ENCODE results near the gene STAT3. TPM values are rescaled to one million over a fixed set of nuclear protein-coding genes. Genes with fewer than 3 reads are reported as not detected.
A peak's percentile ranks its signal among the peaks of the same experiment; 100 is the strongest.
"Not testable (repeated sequence)": the region's sequence is repeated elsewhere in the genome, so short reads cannot be mapped to it uniquely, and the experiment has no call there.

Gene STAT3
- total RNA-seq, 4 donors from 2014 or later: 146 to 253 (median 205) TPM

GRCh38 chr17:42380935-42381334 lies 7.3 kb downstream of the STAT3 start:
- Histone ChIP-seq H3K36me3 (peaks cover 0 to 7% of the 10 kb centered on the region in 2 donors), H3K4me3 (no peak overlapping the region), H3K27ac (peak overlapping the region in 3 of 4 donors; percentile 26 to 79 (median 76)), H3K27me3 (no peaks in the 10 kb centered on the region), H3K4me1 (peaks cover 0 to 97% (median 10%) of the 10 kb centered on the region in 3 donors), H3K9me3 (no peaks in the 10 kb centered on the region)
- no peak for TF ChIP-seq CTCF (IDR thresholded peaks at IDR 0.05)
- no peak for TF ChIP-seq POLR2AphosphoS5 (IDR thresholded peaks at IDR 0.05)
- no peak for TF ChIP-seq EP300 (IDR thresholded peaks at IDR 0.05)
- no peak for TF ChIP-seq POLR2A (IDR thresholded peaks at IDR 0.05)
- 71 to 78% methylated on average over 3 of the region's 3 CpGs for WGBS, 2 donors (ENCODE audit: low coverage in 1 of 2)
- ATAC-seq: no peak

DNA sequence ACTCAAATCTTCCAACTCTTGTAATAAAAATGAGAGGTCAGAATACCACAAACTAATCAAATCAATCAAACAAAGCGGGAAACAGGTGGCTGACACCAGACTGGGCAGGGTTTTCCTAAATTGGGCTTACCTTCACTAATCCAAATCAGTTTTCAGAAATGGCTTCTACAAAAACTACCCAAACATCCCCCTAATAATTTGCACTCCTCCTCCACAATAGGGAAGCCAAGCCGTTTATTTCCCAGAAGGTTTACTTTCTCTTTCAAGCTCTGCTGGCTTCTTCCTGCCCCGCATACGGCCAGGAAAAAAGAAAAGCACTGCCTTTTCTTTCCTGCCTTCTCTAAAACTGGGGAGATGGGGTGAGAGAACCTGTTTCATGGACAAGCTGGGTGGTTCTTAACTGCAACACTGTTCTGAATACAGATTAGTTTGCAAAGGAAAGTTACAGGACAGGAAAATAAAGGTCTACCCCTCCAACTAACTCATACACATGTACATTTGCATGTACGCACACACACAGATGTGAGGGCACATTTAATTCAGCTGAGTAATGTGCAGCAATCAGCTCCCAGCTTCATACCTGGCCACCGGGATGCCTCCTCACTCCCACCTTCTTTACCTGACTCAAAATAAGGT lies 9.2 kb downstream of the STAT3 start:
- H3K36me3 ChIP-seq: peaks cover 0 to 7% of the 10 kb centered on the region in 2 donors
- WGBS, 2 donors (ENCODE audit: low coverage in 1 of 2): 3% methylated on average over 4 to 6 of the region's 6 CpGs
- H3K4me1 ChIP-seq: peaks cover 0 to 97% (median 8%) of the 10 kb centered on the region in 3 donors
- H3K9me3 ChIP-seq: no peaks in the 10 kb centered on the region
- TF ChIP-seq POLR2AphosphoS5 (IDR thresholded peaks at IDR 0.05) (peak; percentile 5), CTCF (IDR thresholded peaks at IDR 0.05) (no peak)
- no peaks in the 10 kb centered on the region for H3K27me3 ChIP-seq
- peak overlapping the region; percentile 76 to 83 (median 78) for H3K27ac ChIP-seq
- H3K4me3 ChIP-seq: peak overlapping the region; percentile 36 to 40
- ATAC-seq: peak; percentile 64

DNA sequence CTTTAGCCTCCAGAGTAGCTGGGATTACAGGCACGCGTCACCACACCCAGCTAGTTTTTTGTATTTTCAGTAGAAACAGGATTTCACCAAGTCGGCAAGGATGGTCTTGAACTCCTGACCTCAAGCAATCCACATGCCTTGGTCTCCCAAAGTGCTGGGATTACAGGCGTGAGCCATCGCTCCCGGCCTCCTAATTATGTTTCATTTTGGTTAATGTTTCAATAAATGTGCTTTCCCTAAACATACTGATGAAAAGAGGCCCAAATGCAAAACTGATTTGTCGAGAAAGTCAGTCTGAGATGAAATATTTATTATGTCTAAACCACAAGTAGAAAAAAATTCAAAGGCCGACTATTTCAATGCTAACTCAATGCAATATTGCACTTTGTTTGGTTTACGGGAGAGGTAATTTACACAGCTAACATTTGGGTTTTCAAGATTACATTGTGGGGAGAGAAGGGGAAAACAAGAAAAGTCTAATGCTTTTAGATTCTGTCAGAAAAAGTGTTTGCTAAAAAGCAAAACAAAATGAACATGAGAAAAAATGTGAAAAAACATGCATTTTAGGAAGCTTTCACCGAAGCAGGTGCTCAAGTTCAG lies 9.8 kb downstream of the STAT3 start:
- H3K27me3 ChIP-seq: no peaks in the 10 kb centered on the region
- TF ChIP-seq POLR2AphosphoS5 (IDR thresholded peaks at IDR 0.05) (no peak), POLR2A (IDR thresholded peaks at IDR 0.05) (no peak), EP300 (IDR thresholded peaks at IDR 0.05) (no peak), CTCF (IDR thresholded peaks at IDR 0.05) (no peak)
- peak overlapping the region; percentile 76 to 83 (median 78) for H3K27ac ChIP-seq
- H3K36me3 ChIP-seq: peaks cover 0 to 7% of the 10 kb centered on the region in 2 donors
- H3K4me1 ChIP-seq: peaks cover 0 to 95% (median 8%) of the 10 kb centered on the region in 3 donors
- 25 to 30% methylated on average over 7 to 10 of the region's 10 CpGs for WGBS, 2 donors (ENCODE audit: low coverage in 1 of 2)
- no peaks in the 10 kb centered on the region for H3K9me3 ChIP-seq
- H3K4me3 ChIP-seq: peak overlapping the region; percentile 36 to 40
- ATAC-seq: no peak

DNA sequence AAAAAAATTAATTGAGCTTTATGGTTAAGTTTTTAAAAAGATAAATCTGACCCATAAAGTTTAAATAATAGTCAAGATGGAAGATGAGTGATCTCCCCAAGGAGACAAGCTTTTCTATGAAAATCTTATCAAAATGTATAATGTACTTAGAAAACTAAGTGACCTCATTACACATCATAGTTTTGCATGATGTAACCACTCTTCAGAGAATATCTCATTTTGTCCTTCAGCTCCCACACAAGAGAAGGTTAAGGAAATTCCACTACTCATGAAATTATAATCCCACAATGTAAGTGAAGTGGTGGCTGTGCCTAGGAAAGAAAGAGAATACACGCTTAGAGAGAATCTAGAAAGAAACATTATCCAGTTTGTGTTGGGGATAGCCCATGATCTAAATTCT lies 14.3 kb downstream of the STAT3 start:
- Histone ChIP-seq H3K36me3 (peaks cover 0 to 8% of the 10 kb centered on the region in 2 donors), H3K27ac (peak overlapping the region in 2 of 4 donors; percentile 27 to 61), H3K27me3 (no peaks in the 10 kb centered on the region), H3K4me1 (peaks cover 0 to 55% (median 4%) of the 10 kb centered on the region in 3 donors), H3K9me3 (no peaks in the 10 kb centered on the region), H3K4me3 (no peak overlapping the region)
- ATAC-seq: no peak
- TF ChIP-seq EP300 (IDR thresholded peaks at IDR 0.05) (no peak), POLR2A (IDR thresholded peaks at IDR 0.05) (no peak), POLR2AphosphoS5 (IDR thresholded peaks at IDR 0.05) (no peak), CTCF (IDR thresholded peaks at IDR 0.05) (no peak)
- WGBS, 2 donors (ENCODE audit: low coverage in 1 of 2): 80 to 90% methylated on average over 1 of the region's 1 CpG

GRCh38 chr17:42372142-42372541 lies 16.1 kb downstream of the STAT3 start:
- peaks cover 0 to 8% of the 10 kb centered on the region in 2 donors for H3K36me3 ChIP-seq
- no peaks in the 10 kb centered on the region for H3K9me3 ChIP-seq
- H3K27me3 ChIP-seq: no peaks in the 10 kb centered on the region
- ATAC-seq: no peak
- H3K27ac ChIP-seq: no peak overlapping the region
- TF ChIP-seq POLR2AphosphoS5 (IDR thresholded peaks at IDR 0.05) (no peak), EP300 (IDR thresholded peaks at IDR 0.05) (no peak), CTCF (IDR thresholded peaks at IDR 0.05) (no peak), POLR2A (IDR thresholded peaks at IDR 0.05) (no peak)
- peaks cover 0 to 53% (median 4%) of the 10 kb centered on the region in 3 donors for H3K4me1 ChIP-seq
- H3K4me3 ChIP-seq: no peak overlapping the region

DNA sequence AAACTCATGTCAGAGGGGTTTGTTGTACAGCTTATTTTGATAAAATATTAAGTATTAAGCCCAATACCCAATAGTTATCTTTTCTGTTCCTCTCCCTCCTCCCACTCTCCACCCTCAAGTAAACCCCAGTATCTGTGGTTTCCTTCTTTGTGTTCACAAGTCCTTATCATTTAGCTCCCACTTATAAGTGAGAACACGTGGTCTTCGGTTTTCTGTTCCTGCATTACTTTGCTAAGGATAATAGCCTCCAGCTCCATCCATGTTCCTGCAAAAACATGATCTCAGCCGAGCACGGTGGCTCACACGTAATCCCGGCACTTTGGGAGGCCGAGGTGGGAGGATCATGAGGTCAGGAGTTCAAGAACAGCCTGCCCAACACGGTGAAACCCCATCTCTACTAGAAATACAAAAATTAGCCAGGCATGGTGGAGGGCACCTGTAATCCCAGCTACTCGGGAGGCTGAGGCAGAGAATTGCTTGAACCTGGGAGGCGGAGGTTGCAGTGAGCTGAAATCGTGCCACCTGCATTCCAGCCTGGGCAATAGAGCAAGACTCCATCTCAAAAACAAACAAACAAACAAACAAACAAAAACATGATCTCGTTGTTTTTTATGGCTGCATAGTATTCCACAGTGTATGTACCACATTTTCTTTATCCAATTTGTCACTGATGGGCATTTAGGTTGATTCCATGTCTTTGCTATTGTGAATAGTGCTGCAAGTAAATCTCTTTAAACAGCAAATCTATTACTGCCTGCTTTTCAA lies 19.3 kb downstream of the STAT3 start:
- 77 to 83% methylated on average over 5 to 12 of the region's 12 CpGs for WGBS, 2 donors (ENCODE audit: low coverage in 1 of 2)
- not testable (repeated sequence) for H3K36me3 ChIP-seq, ATAC-seq, H3K4me3 ChIP-seq, H3K27ac ChIP-seq, H3K27me3 ChIP-seq, H3K9me3 ChIP-seq
- H3K4me1 ChIP-seq: peaks cover under 1 to 55% (median 17%) of the 10 kb centered on the region in 3 donors

GRCh38 chr17:42368310-42368709 lies 19.9 kb downstream of the STAT3 start:
- H3K4me3 ChIP-seq, H3K27ac ChIP-seq, H3K36me3 ChIP-seq, H3K27me3 ChIP-seq, H3K9me3 ChIP-seq, ATAC-seq: not testable (repeated sequence)
- H3K4me1 ChIP-seq: peaks cover 4 to 59% (median 18%) of the 10 kb centered on the region in 3 donors
- WGBS, 2 donors (ENCODE audit: low coverage in 1 of 2): 78 to 88% methylated on average over 5 of the region's 5 CpGs
